ENCODE measurements around the gene SLC8A2.

- TF ChIP-seq POLR2A (IDR thresholded peaks at IDR 0.05; ENCODE audit: low read depth) (no peak), EP300 (IDR thresholded peaks at IDR 0.05) (no peak), POLR2AphosphoS5 (IDR thresholded peaks at IDR 0.05) (no peak)
- TF ChIP-seq, protein P1, sequence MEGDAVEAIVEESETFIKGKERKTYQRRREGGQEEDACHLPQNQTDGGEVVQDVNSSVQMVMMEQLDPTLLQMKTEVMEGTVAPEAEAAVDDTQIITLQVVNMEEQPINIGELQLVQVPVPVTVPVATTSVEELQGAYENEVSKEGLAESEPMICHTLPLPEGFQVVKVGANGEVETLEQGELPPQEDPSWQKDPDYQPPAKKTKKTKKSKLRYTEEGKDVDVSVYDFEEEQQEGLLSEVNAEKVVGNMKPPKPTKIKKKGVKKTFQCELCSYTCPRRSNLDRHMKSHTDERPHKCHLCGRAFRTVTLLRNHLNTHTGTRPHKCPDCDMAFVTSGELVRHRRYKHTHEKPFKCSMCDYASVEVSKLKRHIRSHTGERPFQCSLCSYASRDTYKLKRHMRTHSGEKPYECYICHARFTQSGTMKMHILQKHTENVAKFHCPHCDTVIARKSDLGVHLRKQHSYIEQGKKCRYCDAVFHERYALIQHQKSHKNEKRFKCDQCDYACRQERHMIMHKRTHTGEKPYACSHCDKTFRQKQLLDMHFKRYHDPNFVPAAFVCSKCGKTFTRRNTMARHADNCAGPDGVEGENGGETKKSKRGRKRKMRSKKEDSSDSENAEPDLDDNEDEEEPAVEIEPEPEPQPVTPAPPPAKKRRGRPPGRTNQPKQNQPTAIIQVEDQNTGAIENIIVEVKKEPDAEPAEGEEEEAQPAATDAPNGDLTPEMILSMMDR (IDR thresholded peaks at IDR 0.05) = no peak
Observed at GRCh38 chr19:47422417-47423163, 49.1 kb downstream of the SLC8A2 start.
